WI38 (cell line): Measurements from ENCODE around the gene LAMTOR2.

ENCODE experiments used
- H3K4me3 ChIP-seq: 2 replicates; pipeline ENCODE4 v1.5.1; 2011; ENCODE audit warnings: low read depth, mild to moderate bottlenecking, control low read depth, low read length
- CTCF ChIP-seq: IDR thresholded peaks from 2 replicates; pipeline ENCODE4 v1.5.1; 2012; ENCODE audit warnings: low read depth, mild to moderate bottlenecking, control low read depth, low read length

Gene LAMTOR2

GRCh38 chr1:156091610-156092009, 37.0 kb downstream of the LAMTOR2 start:
- no peak for TF ChIP-seq CTCF
- no peak overlapping the region for H3K4me3 ChIP-seq

GRCh38 chr1:156095906-156096508, 41.4 kb downstream of the LAMTOR2 start:
- no peak for TF ChIP-seq CTCF
- H3K4me3 ChIP-seq: no peak overlapping the region

GRCh38 chr1:156096640-156097391, 42.2 kb downstream of the LAMTOR2 start:
- no peak overlapping the region for H3K4me3 ChIP-seq
- TF ChIP-seq CTCF: peak; percentile 95

GRCh38 chr1:156097499-156098178, 43.1 kb downstream of the LAMTOR2 start:
- no peak for TF ChIP-seq CTCF
- no peak overlapping the region for H3K4me3 ChIP-seq

- H3K4me3 ChIP-seq: no peak overlapping the region
- TF ChIP-seq CTCF: no peak
Observed at GRCh38 chr1:156098784-156099183, 44.2 kb downstream of the LAMTOR2 start.

- no peak for TF ChIP-seq CTCF
- H3K4me3 ChIP-seq: no peak overlapping the region
Observed at GRCh38 chr1:156099282-156099681, 44.7 kb downstream of the LAMTOR2 start.
